GM10266 (cell line): ENCODE data around the gene PRPS2.

Experiments used
- DNase-seq: peaks from one replicate; pipeline ENCODE4 v3.0.0; 2012; ENCODE audit errors: extremely low spot score
- CTCF ChIP-seq: IDR thresholded peaks from 2 replicates; pipeline ENCODE4 v1.5.1; 2012; ENCODE audit warnings: mild to moderate bottlenecking, low read depth; ENCODE audit not compliant: control insufficient read depth, insufficient read depth; ENCODE audit errors: missing control alignments

PRPS2 gene

DNA sequence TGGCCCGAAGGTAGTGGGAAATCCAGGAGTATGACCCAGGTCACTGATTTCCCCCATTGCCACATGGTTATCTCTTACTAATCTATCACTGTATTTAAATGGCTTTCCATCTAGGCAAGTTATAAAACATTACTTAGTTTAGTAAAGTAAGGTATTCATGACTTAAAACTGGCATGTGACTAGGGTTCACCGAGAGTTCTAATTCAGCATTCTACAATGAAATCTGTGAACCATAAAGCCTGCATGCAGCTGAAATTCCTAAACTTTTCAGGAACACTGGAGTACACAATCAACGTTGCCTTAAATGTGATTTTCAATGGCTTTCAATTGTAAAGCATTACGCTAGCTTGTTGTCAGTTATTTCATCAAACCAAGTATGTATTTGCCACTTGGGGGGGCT is 22.7 kb upstream of the PRPS2 start:
- TF ChIP-seq CTCF = no peak
- no peak for DNase-seq

DNA sequence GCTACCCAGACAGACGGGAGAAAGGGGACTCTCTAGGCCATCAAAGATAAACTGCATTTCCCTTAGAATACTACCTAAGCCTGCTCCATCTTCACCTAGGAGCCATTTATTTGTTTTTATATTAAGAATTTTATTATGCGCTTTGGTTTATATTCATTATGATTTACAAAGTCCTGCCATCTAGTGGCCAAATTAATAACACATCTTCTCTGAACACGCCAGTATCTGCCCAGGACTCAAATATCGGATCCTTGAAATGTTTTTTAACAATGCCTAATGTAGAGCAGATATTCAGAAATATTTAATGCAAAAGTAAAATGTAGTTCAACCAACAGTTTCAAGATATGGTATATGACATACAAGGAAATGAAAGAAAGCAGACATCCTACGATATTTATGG is 20.8 kb upstream of the PRPS2 start:
- TF ChIP-seq CTCF = peak; percentile 36

GRCh38 chrX:12771445-12772069 is 19.7 kb upstream of the PRPS2 start:
- peak; percentile 86 for TF ChIP-seq CTCF
- DNase-seq = peak; percentile 53

More for the DNA sequence above, 20.8 kb upstream of the PRPS2 start:
- peak; percentile 5 for DNase-seq

DNA sequence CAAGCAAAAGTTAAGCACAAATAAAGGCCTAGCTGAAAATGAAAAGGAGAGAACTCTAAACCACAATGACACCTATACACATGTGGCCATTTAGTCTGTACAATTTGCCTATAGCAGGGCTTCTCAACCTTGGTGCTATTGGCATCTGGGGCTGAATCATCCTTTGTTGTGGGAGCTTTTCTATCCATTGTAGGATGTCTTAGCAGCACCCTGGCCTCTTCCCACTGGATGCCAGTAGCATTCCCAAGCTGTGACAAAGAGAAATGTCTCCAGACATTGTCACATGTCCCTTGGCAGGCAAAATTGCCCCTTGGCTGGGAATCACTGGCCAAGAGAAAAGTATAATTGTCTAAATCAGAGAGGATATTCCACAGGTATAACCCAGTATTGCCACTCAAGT is 13.5 kb upstream of the PRPS2 start:
- no peak for TF ChIP-seq CTCF
- DNase-seq = no peak

DNA sequence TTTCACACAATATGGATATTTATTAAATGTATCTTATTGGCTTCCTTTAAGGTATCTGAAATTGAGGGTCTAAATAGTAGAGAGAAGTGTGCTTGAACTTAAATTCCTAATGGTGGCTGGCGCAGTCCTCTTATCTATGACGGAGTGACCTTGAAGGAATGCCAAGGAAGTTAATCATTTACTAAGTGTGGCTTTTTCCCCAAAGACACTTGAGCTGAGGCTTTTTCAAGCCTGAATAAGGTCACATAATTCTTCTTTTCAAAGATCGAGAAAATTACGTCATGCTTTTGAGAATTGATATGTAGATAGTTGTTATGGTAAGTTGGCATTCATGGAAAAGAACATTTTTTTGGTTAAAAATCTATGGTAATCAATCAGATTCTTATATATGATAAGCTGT is 11.7 kb upstream of the PRPS2 start:
- DNase-seq = no peak
- no peak for TF ChIP-seq CTCF

DNA sequence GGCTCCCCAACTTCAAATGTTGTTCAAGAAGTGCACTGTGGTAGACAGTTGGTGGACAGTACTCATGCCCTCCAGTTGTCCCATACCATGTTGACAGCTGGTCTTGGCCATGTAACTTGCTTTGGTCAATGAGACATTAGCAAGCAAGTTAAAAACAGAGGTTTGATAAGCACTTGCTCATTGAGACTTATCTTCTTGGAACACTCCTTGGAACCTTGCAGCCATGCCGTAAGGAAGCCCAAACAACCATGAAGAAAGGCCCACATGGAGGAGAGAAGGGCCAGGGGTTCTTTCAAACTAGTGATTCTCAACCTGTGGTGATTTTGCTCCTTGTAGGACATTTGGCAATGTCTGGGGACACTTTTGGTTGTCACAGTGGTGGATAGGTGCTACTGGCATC is 2.6 kb upstream of the PRPS2 start:
- no peak for DNase-seq

GRCh38 chrX:12789976-12790375 is 1.2 kb upstream of the PRPS2 start:
- no peak for TF ChIP-seq CTCF
- no peak for DNase-seq

More for the DNA sequence above, 2.6 kb upstream of the PRPS2 start:
- no peak for TF ChIP-seq CTCF
